ENCODE results near the gene RHBDL1. TPM values are rescaled to one million over a fixed set of nuclear protein-coding genes. Genes with fewer than 3 reads are reported as not detected.

Gene RHBDL1
- total and polyA plus RNA-seq, 2 of the 8 experiments (the other 6 are each of a cell fraction or from before 2014, with no cell fraction given): 4.0 to 8.1 TPM

DNA sequence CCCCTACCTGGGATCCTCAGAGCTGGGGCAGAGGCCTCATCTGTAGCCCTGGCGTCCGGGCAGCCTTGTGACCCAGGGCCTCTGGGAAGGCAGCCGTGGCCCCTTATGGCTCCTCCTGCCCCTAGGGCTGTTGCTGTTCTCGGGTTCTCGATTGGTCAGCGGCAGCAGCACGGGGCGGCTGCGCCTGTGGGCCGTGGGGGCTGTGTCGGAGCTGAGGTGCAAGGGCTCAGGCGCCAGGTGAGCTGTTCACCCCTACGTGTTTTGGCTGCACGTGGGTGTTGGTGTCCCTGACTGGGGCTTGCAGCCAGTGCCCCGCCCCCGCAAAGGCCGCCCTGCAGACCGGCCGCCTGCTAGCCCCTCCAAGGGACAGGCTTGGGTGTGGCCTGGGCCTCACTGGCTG is 13.4 kb upstream of the RHBDL1 start (continued):
- TF ChIP-seq HDAC6 (IDR thresholded peaks at IDR 0.05; ENCODE audit: low read depth, low read length) (no peak), SIN3A (conservative IDR thresholded peaks at IDR 0.05 in 1 of 2, IDR thresholded peaks at IDR 0.05 in 1 of 2; ENCODE audit: low read depth in 1 of 2, low read length in 2 of 2) (no peak), KDM1A (IDR thresholded peaks at IDR 0.05; ENCODE audit: borderline replicate concordance, low read length) (no peak)
